Keratinocyte (primary cell): Measurements from ENCODE around the gene PALS2. TPM values are rescaled to one million over a fixed set of nuclear protein-coding genes. Genes with fewer than 3 reads are reported as not detected.

Experiments used
- DNase-seq: peaks from one replicate; pipeline ENCODE4 v3.0.0-alpha.2; 2011; ENCODE audit warnings: low read depth, missing footprints, low spot score
- FAIRE-seq: peaks from 2 replicates; lab custom pipeline; 2011; peaks lifted over from hg19 to GRCh38; lab: Jason Lieb, UNC
- H2AFZ ChIP-seq: 2 replicates; pipeline ENCODE4 v1.6.0; 2012; ENCODE audit warnings: low read length, control low read depth, inconsistent platforms; ENCODE audit not compliant: control insufficient read depth
- H3K27ac ChIP-seq: 2 replicates; pipeline ENCODE4 v1.5.1; 2011; ENCODE audit warnings: low read length; ENCODE audit not compliant: control insufficient read depth, insufficient read depth
- H3K27me3 ChIP-seq: 3 replicates; pipeline ENCODE4 v1.6.0; 2011; ENCODE audit warnings: low read length; ENCODE audit not compliant: control insufficient read depth, insufficient read depth; ENCODE audit errors: extremely low read depth
- H3K36me3 ChIP-seq, 2 experiments: 2 replicates in 1 of 2; 3 replicates in 1 of 2; pipeline ENCODE4 v1.5.1; 2011; ENCODE audit warnings: low read length in 2 of 2, mild to moderate bottlenecking in 1 of 2; ENCODE audit not compliant: control insufficient read depth in 2 of 2, insufficient read depth in 2 of 2; ENCODE audit errors: extremely low read depth in 1 of 2
- H3K4me1 ChIP-seq: 3 replicates; pipeline ENCODE4 v1.5.1; 2011; ENCODE audit warnings: low read length; ENCODE audit not compliant: control insufficient read depth, insufficient read depth; ENCODE audit errors: extremely low read depth
- H3K4me2 ChIP-seq: 3 replicates; pipeline ENCODE4 v1.6.0; 2011; ENCODE audit warnings: low read depth, low read length; ENCODE audit not compliant: control insufficient read depth, insufficient read depth; ENCODE audit errors: extremely low read depth
- H3K4me3 ChIP-seq, 3 experiments: fragments of 200-600 bp in 1 of 3; sonication (generic) in 1 of 3; 2 replicates in 2 of 3; 3 replicates in 1 of 3; pipeline ENCODE4 v1.5.1; 2011 to 2016; ENCODE audit warnings: low read length in 3 of 3, mild to moderate bottlenecking in 3 of 3, control low read depth in 2 of 3, inconsistent platforms in 1 of 3, low read depth in 1 of 3, mixed read lengths in 1 of 3, mixed run types in 1 of 3, moderate library complexity in 1 of 3; ENCODE audit not compliant: control insufficient read depth in 2 of 3, insufficient read depth in 2 of 3; ENCODE audit errors: extremely low read depth in 1 of 3
- H3K79me2 ChIP-seq: 2 replicates; pipeline ENCODE4 v1.6.0; 2012; ENCODE audit warnings: low read length; ENCODE audit not compliant: control insufficient read depth, insufficient read depth
- H3K9ac ChIP-seq: 3 replicates; pipeline ENCODE4 v1.6.0; 2011; ENCODE audit warnings: low read length; ENCODE audit not compliant: control insufficient read depth, insufficient read depth; ENCODE audit errors: extremely low read depth
- H3K9me1 ChIP-seq: 3 replicates; pipeline ENCODE4 v1.6.0; 2011; ENCODE audit warnings: low read length; ENCODE audit not compliant: control insufficient read depth, insufficient read depth; ENCODE audit errors: extremely low read depth
- H3K9me3 ChIP-seq: 2 replicates; pipeline ENCODE4 v1.5.1; 2012; ENCODE audit warnings: low read depth, low read length; ENCODE audit not compliant: control insufficient read depth
- H4K20me1 ChIP-seq: 3 replicates; pipeline ENCODE4 v1.6.0; 2011; ENCODE audit warnings: low read length; ENCODE audit not compliant: control insufficient read depth, insufficient read depth; ENCODE audit errors: extremely low read depth
- EZH2 ChIP-seq: IDR thresholded peaks from one replicate; pipeline ENCODE4 v1.6.1; 2012; ENCODE audit warnings: inconsistent platforms, mild to moderate bottlenecking, low read length, moderate library complexity
- dilution Hi-C: fragments of 300-500 bp; cut with MboI; formaldehyde crosslinking; loops from one replicate; pipeline ENCODE4 v1.7.0; 2020; ENCODE audit warnings: low sequenced_read_pairs; ENCODE audit not compliant: extremely low pct_ligation_motif_present
- polyA plus RNA-seq, 5 experiments: library from polyadenylated mRNA; depleted of rRNA in 3 of 5; stranded (reverse) in 3 of 5; stranded (forward) in 1 of 5; unstranded in 1 of 5; fragments of >200 nt; gene quantifications; 1 replicate in 1 of 5; 2 replicates in 3 of 5; 3 replicates in 1 of 5; pipeline versions ENCODE4 v1.2.1 to v1.2.3, GENCODE V29; 2011 to 2012; ENCODE audit warnings: missing spikeins in 2 of 5, low read depth in 1 of 5, low replicate concordance in 1 of 5
- TF ChIP-seq, protein P1 (sequence below), 3 experiments: IDR thresholded peaks in 1 of 3; conservative IDR thresholded peaks in 1 of 3; optimal IDR thresholded peaks in 1 of 3; 2 replicates in 2 of 3; 3 replicates in 1 of 3; pipeline versions ENCODE3 to v1.5.1; 2011; ENCODE audit warnings: low read length in 3 of 3, mild to moderate bottlenecking in 3 of 3, moderate library complexity in 2 of 3, control low read depth in 1 of 3, inconsistent platforms in 1 of 3; ENCODE audit not compliant: insufficient read depth in 2 of 3; ENCODE audit errors: extremely low read depth in 1 of 3

Gene PALS2
- polyA plus RNA-seq, 1 donor (not counting 4 experiments of a cell fraction or from before 2014, with no cell fraction given), result 16.0 TPM

GRCh38 chr7:24595671-24596418 lies 22.6 kb downstream of the PALS2 start:
- no peak for DNase-seq
- no peak overlapping the region for H3K4me2 ChIP-seq
- no peaks in the 10 kb centered on the region for H4K20me1 ChIP-seq
- H3K27ac ChIP-seq, result no peak overlapping the region
- H2AFZ ChIP-seq, result no peak overlapping the region
- FAIRE-seq, result no peak
- no peak overlapping the region for H3K4me3 ChIP-seq
- peaks cover 57% of the 10 kb centered on the region for H3K79me2 ChIP-seq
- dilution Hi-C loops, result no loop called here
- no peaks in the 10 kb centered on the region for H3K4me1 ChIP-seq
- no peaks in the 10 kb centered on the region for H3K36me3 ChIP-seq
- H3K9ac ChIP-seq, result no peak overlapping the region
- H3K9me3 ChIP-seq, result no peaks in the 10 kb centered on the region
- H3K9me1 ChIP-seq, result no peaks in the 10 kb centered on the region
- no peaks in the 10 kb centered on the region for H3K27me3 ChIP-seq
- TF ChIP-seq, protein P1, sequence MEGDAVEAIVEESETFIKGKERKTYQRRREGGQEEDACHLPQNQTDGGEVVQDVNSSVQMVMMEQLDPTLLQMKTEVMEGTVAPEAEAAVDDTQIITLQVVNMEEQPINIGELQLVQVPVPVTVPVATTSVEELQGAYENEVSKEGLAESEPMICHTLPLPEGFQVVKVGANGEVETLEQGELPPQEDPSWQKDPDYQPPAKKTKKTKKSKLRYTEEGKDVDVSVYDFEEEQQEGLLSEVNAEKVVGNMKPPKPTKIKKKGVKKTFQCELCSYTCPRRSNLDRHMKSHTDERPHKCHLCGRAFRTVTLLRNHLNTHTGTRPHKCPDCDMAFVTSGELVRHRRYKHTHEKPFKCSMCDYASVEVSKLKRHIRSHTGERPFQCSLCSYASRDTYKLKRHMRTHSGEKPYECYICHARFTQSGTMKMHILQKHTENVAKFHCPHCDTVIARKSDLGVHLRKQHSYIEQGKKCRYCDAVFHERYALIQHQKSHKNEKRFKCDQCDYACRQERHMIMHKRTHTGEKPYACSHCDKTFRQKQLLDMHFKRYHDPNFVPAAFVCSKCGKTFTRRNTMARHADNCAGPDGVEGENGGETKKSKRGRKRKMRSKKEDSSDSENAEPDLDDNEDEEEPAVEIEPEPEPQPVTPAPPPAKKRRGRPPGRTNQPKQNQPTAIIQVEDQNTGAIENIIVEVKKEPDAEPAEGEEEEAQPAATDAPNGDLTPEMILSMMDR (optimal IDR thresholded peaks at IDR 0.05 in 1 of 3, IDR thresholded peaks at IDR 0.05 in 1 of 3, conservative IDR thresholded peaks at IDR 0.05 in 1 of 3; ENCODE audit: extremely low read depth in 1 of 3, insufficient read depth in 2 of 3, low read length in 3 of 3), result no peak
- TF ChIP-seq EZH2, result no peak

DNA sequence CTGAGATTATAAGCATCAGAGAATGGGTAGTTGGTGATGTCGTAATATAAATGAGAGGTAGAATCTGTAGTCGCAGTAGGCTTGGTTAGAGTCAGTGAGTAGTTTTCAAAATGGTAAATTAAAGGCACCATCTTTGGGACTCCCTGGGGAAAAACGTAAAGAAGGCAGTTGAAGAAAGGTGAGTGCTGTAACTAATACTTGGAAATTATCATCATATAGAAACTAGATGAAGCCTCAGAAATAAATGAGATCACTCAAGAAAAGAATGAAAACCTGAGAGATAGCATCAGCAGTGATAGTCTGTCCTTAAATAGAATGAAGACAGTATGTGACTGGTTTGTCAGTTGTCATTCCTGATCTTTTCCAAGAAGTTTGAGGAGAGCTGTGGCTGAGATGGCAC lies 23.8 kb downstream of the PALS2 start:
- no peak overlapping the region for H3K4me2 ChIP-seq
- no peak overlapping the region for H3K4me3 ChIP-seq
- no peak overlapping the region for H3K9ac ChIP-seq
- FAIRE-seq, result no peak
- no peaks in the 10 kb centered on the region for H3K9me3 ChIP-seq
- no peak overlapping the region for H3K27ac ChIP-seq
- H3K9me1 ChIP-seq, result no peaks in the 10 kb centered on the region
- H3K27me3 ChIP-seq, result no peaks in the 10 kb centered on the region
- no peaks in the 10 kb centered on the region for H3K36me3 ChIP-seq
- H2AFZ ChIP-seq, result no peak overlapping the region
- DNase-seq, result no peak
- H3K4me1 ChIP-seq, result no peaks in the 10 kb centered on the region
- dilution Hi-C loops, result no loop called here
- H4K20me1 ChIP-seq, result no peaks in the 10 kb centered on the region
- peaks cover 48% of the 10 kb centered on the region for H3K79me2 ChIP-seq
- no peak for TF ChIP-seq EZH2
- TF ChIP-seq, protein P1 (optimal IDR thresholded peaks at IDR 0.05 in 1 of 3, IDR thresholded peaks at IDR 0.05 in 1 of 3, conservative IDR thresholded peaks at IDR 0.05 in 1 of 3; ENCODE audit: extremely low read depth in 1 of 3, insufficient read depth in 2 of 3, low read length in 3 of 3), result no peak
